ENCODE data around the gene TMEM120B.
"Not testable (repeated sequence)": the region's sequence is repeated elsewhere in the genome, so short reads cannot be mapped to it uniquely, and the experiment has no call there.

TMEM120B gene

DNA sequence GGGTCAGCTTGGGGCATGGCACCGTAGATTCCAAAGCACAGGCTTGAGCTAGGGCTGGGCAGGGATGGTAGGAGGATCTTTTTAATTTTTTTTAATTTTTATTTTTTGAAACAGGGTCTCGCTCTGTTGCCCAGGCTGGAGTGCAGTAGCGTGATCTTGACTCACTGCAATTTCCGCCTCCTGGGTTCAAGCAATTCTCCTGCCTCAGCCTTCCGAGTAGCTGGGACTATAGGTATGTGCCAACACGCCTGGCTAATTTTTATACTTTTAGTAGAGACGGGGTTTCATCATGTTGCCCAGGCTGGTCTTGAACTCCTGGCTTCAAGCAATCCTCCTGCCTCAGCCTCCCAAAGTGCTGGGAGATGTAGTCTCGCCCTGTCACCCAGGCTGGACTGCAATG is 78.2 kb downstream of the TMEM120B start:
- not testable (repeated sequence) for DNase-seq

DNA sequence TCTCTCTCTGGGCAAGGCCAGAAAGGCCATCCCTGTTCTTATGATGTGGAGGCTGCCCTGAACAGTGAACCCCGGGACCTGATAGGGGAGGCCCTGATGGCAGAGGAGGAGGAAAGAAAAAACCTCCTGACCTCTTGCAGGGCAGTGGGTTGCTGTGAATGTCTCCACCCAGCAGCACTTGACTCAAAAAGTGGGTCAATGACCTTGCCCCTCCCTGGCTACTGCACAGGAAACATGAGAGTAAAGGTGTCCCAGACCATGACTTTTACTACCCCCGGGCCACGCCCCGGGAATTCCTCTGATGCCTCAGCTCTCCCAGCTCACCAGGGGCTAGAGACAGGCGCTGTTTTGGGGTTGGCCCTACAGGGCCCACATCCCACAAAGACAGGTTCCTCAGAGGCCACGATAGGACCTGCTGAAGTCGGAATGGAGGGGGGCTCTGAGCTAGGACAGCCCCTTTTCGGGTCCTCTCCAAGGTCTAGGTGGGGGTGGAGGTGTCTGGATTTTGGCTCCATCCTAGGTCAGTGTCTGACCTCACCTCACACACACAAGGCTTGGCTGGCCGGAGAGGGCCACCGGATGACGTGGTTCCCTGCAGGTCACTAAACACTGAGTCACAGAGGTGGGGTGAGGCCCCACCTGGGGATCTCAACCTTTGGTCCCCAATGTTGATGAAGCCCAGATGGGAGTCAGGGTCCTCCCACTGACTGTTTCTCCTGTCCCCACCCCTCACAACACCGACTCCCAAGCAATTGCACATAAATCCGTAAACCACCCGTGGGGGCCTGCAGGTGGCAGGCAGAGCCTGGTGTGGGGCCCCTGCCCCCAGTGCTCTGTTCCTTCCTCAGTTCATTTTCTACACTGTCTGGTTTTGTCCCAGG is 79.4 kb downstream of the TMEM120B start:
- DNase-seq: no peak

DNA sequence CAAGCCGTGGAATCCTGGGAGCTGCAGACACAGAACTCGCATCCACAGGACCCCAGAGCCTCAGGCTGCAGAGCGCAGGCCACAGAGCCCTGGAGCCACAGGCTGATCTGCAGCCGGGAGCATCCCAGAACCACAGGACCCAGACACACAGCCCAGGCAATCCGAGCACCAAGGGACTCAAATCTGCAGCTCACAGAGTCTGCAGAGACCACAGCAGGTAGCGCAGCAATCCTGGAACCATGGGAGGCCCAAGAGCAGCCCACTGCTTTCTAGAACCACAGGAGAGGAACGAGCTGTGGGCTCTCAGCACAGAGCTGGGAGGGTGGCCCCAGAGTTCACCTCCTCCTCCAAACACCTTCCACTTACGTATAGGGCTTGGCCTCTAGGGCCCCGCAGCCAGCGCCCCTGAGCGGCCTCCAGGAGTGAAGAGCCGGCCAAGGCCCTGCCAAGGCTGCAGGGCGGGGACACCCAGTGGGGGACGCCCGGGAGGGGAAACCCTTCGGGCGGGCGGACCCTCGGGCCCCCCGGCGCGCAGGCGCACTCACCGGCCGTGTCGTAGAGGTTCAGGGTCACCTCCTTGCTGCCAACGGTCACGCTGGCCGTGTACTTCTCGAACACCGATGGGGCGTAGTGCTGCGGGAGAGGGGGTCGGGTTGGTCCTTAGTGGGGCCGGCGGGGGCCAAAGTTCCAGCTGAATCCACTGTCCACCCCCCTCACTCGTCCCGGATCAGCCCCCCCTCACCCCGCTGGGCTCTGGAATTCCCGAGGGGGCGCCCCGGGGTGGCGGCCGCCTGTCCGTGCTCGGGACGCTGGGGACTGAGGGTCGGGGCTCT is 80.3 kb downstream of the TMEM120B start:
- DNase-seq: no peak

DNA sequence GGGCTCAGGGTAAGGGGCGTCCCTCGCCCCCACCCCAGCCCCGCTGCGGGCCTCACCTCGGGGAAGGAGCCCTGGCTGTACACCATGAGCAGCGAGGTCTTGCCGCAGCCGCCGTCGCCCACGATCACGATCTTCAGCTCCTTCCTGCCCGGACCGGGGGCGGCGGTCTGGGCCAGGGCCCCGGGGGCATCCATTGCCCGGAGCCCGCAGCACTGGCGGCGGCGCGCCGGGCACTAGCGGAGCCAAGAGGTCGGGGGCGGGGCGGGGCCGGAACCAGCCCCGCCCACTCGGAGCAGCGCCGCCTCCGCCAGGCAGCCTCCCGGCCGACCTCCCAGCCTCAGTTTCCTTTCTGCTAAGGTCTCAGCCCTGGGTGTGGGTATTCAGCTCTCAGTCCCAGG is 80.9 kb downstream of the TMEM120B start, which contains the start of gene RHOF:
Gene RHOF (minus strand): TSS at position 249 of the 398 bp plus-strand sequence. CDS start 55 bp downstream, at position 194.
- DNase-seq: no peak

DNA sequence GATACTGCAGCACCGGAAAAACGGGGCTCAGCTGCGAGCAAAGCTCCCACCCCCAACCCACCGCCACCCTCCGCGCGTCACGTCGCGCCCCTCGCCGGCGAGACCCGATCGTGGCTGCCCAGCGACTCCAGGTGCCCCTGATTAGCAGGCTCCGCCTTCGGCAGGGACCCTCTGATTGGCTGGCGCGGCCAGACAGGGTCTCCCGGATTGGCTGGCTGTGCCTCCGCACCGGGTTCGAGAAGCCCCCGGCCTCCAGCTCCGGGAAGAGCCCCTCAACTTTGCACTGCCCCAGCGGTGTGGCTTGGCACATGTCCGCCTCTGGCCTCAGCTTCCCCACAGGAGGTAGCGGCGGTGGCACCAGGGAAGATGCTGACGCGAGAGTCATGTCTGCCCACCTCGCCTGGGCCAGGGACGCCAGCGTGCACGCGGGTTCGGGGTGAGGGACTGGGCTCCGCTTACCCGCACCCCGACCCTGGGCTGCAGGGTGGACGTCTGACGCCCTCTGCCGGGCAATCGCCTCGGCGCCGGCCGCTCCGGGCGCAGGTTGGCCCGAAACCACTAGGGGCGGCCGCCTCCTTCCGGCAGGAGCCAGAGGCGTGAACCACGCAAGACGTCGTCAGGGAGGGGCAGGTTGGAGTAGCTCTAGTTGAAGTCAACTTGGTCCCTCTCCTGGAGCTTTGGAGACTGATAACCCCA is 81.4 kb downstream of the TMEM120B start:
- peak in 54 of 56 donors; percentile 41 to 90 (median 74) for DNase-seq

DNA sequence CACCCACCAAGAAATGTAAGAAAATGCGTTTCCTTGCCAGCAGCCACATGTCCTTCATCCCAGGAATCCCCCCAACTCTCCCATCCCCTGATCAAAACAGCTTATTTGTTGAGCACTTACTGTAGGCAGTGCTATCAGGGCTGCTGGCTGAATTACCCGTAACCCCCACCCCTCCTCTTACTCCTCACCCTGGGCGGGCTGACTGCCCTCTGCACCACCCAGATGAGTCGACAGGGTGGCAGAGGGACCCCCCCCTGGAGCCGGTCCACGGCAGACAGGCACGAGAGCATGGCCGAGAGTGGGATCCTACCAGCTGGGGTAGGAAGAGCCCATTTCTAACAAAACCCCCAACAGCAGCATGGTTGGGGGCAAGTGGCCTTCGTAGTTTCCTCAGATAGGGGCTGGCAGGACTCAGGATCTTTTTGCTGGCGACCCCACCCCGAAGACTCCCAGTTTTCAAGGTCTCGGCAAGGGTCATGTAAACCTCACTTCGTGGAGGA is 82.0 kb downstream of the TMEM120B start:
- peak in 7 of 56 donors; percentile 49 to 63 (median 54) for DNase-seq

DNA sequence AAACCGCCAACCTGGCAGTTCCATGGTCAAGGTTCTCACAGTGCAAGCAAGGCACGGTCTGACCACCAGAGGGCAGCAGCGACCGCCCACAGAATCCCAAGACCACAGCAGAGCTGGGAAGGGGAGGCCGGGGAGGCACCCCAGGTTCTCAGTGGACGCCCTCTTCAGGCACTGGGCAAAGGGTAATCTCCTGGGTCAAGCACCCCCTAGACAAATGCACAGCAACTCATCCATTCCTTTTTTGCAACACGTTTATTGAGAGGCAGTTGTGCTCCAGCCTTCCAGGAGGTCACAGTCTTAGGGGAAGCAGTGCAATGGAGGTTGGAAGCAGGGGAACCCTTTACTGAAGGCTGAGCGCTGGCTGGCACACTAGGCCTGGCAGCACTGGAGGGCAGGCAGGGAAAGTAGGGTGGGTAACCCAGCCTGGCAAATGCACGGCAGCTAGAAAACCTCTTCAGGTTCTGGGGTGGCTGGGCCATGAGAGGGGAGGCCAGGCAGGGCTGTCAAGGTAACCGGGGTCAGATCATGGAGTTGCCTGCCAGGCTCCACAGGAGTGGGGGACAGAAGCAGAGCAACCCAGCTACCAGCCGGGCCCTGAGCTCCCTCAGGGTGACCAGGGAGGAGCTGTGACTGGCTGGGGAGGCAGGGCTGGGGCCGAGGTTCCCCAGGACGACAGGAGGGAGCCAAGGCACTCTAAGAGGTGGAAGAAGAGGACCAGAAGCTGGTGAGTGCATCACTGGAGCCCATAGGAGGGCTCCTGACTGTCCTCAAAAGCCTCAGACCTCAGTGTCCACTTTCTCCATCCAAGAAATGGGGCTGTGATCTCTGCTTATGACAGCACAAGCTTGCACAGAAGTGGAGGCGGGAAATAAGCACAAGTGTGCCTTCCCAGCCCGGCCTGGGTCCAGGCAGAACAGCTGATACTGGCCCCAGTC is 82.7 kb downstream of the TMEM120B start:
- peak in 52 of 56 donors; percentile 26 to 93 (median 75) for DNase-seq

DNA sequence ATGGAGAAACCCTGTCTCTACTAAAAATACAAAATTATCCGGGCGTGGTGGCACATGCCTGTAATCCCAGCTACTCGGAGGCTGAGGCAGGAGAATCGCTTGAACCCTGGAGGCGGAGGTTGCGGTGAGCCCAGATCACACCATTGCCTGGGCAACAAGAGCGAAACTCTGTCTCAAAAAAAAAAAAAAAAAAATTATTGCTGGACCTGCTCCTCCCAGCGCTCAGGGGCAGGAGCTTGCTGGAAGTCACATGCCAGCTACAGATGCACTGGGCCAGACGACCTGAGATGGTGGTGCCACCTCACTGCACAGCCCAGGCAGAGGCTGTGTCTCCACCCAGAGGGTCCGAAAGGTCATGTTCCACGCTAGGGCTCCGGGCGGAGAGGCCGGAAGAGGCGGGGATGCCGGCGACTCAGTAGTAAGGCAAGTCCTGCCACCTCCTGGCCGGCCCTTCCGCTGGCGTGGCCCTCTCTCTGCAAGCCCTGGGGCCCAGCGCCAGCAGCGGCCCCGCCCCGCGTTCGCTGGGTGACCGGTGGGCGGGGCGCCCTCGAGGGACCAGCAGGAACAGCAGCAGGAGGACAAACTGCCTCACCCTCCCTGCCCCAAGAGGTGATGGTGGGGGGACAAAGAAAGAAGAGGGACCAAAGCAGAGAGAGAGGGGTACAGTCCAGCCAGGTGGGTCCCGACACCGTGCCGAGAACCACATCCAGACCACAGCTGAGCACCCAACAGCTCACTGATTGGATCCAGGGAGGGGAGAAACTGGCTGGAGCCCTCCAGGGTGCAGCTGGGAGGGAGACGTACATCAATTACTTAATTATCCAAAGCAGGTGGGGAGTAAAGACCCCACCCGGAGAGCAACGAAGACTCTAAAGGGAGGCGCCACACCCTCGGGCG is 84.6 kb downstream of the TMEM120B start:
- DNase-seq: peak in 52 of 56 donors; percentile 30 to 92 (median 67)

DNA sequence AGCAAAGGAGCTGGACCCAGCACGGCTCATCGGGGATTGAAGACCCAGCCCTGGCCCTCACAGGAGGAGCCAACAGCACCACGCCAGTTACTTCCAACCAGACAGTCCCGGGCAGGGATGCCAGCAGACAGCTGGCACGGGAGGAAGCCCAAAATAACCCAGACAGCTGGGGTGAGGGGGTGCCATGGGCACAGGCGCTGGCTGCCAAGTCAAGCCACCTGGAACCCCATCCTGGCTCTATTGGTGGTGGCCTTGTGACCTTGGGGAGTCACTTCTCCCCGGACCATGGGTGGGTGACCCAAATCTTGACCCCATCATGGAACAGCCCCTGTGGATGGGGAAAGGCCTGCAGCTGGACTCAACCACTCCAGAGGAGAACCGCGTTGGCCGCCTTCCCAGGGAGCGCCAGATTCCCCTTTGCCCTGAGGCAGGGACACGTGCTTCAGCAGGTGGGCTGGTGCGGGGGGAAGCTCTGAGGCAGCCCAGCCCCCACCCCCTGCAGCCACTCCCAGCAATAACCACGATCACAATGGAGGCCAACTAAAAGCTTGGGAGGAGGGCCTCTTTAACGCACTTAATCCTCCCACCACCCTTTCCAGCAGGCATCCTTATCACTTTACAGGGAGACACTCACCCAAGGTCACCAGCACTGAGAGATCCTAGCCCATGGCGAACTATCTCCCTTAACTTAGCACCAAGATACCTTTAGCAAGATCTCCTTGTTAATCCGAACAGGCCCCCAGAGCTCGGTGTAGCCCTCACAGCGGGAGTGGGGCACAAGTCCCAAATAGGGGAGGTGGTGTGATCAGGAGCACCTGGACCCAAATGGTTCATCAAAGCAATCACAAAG is 85.6 kb downstream of the TMEM120B start:
- DNase-seq: peak in 49 of 56 donors; percentile 15 to 79 (median 57)

DNA sequence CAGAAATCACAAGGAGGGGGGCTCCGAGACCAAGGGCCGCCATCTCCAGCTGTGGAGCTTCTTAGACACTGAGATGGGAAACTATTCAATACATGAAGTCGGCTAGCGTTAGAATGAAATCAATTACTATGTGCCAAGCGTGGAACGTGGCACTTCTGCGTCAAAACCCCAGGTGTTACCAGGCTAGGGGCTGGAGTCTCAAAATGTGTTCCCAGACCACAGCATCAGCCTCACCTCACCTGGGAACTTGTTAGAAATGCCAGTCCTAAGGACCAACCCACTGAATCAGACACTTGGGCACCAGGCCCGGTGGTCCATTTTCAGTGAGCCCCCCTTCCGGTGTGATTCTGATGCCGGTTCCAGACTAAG is 86.2 kb downstream of the TMEM120B start:
- peak in 5 of 56 donors; percentile 22 to 42 (median 39) for DNase-seq

DNA sequence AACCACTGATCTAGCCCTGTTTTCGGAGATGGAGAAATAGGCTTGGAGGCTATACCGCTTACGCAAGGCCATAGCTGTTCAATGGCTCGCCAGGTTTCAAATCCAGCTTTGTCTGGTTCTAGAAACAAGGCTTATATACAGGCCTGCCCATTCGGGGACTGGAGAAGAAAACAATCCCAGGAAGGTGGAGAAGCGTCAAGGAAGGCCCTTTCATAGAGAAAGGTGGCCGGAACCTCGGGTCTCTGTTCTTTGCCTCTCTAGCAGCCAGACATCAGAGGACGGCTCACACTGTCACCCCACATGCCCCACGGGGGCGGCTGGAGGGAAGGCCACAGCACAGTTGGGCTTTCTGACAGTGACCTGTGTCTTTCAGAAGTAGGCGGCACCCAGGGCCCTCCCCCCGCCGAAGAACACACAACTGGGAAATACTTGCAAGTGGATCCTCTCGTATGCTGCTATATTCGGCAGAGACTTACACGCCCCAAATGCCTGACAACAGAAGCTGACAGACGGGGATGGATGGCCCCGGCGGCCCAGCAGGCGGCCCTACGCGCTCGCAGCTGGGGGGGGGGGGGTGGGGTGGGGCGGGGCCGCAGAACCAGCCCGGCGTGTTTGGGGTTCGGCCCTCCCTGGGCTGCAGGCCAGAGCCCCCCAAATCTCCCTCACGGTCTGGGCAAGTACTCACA is 86.7 kb downstream of the TMEM120B start:
- peak in 47 of 56 donors; percentile 23 to 76 (median 56) for DNase-seq

DNA sequence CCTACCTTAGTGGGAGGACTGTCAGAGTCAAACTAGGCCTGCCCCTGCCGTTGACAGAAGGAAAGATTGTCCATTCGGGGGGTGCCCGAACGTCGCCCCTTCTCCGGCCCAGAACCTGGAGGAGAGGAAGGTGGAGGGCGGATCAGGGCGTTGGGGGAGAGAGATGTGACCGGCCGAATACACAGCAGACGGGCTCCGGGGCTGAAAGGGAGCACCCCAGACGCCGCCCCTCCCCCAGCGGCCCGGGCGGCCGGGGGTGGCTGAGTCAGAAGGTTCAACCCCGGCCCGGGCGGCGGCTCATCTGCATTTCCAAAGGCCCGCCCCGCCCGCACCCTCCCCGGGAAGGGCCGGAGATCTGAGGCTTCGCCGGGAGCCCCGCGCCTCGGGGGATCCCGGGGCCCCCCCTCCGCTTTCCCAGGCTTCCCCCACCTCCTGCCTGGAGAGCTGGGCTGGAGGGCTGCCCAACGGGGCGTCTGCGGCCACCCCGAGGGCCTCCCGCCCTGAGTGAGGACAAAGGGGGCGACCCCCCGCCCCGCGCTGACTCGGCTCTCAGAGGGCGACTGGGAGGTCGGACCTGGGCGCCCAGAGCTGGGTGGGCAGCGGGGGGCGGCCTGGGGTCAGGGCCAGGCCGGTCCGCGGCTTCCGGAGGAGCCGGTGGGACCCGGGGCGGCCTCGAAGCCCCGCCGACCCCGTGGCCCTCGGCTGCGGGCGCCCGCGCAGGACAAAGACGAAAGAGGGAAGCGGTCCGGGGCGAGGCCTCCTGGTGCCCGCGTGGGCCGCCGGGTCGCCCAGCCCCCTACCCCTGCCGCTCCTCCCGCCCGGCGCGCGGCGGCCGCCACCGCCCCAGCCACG is 87.5 kb downstream of the TMEM120B start:
- peak in 49 of 56 donors; percentile 25 to 94 (median 65) for DNase-seq

DNA sequence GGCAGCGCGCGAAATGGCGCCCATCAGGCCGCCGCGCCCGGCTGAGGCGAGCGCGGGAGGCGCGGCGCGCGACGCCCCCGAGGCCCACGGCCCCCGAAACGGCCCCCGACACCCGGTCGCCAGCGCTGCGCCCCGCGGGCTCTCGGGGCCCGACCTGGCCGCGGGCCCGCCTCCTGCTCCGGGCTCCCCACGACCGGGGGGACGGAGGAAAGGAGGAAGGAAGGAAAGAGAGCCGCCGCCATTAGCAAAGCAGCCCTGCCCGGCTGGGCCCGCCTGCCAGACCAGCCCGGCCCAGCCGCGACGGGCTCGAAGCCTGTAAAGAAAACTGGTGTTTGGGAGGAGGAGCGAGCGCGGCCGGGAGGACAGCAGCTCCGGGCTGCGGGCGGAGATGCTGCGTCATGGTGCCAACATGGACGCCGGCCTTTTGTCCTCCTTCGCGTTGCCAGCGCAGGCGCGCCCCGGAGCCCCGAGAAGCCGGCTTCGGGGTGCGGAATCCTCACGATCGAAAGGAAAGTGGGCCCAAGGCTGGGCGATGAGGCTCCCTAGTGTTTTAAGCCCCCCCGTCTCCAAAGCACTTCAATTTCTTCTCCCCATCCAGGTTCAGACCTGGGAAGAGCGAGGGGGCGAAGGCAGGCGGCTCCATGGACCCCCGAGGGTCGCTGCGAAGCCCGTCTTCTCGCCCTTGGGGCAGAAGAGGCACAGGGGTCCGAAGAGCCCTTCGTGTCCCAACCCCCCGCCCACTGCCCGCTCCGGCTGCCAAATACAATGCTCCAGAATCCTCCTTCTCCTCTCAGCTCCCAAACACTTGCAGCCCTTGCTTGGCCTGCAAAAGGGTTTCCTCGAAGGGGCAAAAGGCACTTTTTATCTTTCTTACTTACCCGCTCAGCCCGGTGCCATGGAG is 88.4 kb downstream of the TMEM120B start:
- DNase-seq: peak in 52 of 56 donors; percentile 27 to 85 (median 62)

DNA sequence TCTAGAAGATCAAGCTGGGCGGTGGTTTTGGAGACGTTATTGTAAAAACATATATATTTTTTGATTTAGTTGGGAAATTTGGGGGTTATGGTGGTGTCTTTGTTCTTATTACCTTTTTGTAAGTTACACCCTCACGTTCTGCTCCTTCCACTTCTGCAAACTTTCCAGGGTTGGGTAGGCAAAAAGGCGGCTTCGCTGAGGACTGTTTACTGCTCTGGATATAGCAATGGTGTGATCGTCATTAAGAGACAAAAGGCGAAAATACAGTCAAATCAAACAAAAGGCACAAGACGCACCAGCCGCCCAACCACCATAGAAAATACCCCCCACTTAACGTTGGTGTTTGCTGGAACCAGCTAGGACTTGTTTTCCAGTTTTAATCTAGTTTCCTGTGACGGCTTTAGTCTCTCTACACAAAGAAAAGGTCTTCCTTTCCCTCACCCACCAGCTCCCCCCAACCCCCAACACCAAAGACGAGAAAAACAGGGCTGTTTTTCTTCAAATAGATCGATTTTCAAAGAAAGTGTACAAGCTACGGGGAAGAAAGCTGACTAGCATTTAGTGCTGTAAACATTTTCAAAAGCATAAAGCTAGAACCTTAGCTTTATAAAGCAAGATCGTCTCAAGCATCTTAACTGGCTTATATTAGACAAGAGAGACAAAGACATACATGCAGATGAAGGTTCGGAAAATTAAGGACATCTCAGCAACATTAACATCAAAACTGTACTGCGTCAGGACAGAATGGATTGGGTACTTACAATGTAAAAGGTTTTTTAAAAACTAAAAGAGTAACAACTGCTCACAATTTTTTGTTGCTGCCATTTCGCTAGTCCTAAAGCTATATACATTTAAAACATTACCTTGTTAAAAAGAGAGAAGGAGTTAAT is 89.3 kb downstream of the TMEM120B start:
- peak in 23 of 56 donors; percentile 8 to 79 (median 48) for DNase-seq
